GM15510 (cell line): ENCODE results near the gene DNAJC24.

Experiments
- POLR2A ChIP-seq: IDR thresholded peaks from 3 replicates; pipeline ENCODE4 v1.6.1; 2011; ENCODE audit warnings: borderline replicate concordance; ENCODE audit not compliant: insufficient read length; ENCODE audit errors: extremely low read depth

Gene DNAJC24

GRCh38 chr11:31397239-31397834, 27.7 kb downstream of the DNAJC24 start:
- TF ChIP-seq POLR2A: no peak

- TF ChIP-seq POLR2A: no peak
Measured at GRCh38 chr11:31404614-31405013, 35.0 kb downstream of the DNAJC24 start.

GRCh38 chr11:31408201-31408600, 38.5 kb downstream of the DNAJC24 start:
- TF ChIP-seq POLR2A: no peak

- TF ChIP-seq POLR2A: no peak
Measured at GRCh38 chr11:31412946-31413345, 43.3 kb downstream of the DNAJC24 start.

GRCh38 chr11:31414338-31414737, 44.7 kb downstream of the DNAJC24 start:
- no peak for TF ChIP-seq POLR2A

- TF ChIP-seq POLR2A: no peak
Measured at GRCh38 chr11:31415435-31415834, 45.8 kb downstream of the DNAJC24 start.

- no peak for TF ChIP-seq POLR2A
Measured at GRCh38 chr11:31417357-31417756, 47.7 kb downstream of the DNAJC24 start.

- no peak for TF ChIP-seq POLR2A
Measured at GRCh38 chr11:31417816-31418215, 48.2 kb downstream of the DNAJC24 start.

- TF ChIP-seq POLR2A: no peak
Measured at GRCh38 chr11:31419138-31419537, 49.5 kb downstream of the DNAJC24 start.

- TF ChIP-seq POLR2A: no peak
Measured at GRCh38 chr11:31419669-31420068, 50.0 kb downstream of the DNAJC24 start.

GRCh38 chr11:31421820-31422219, 52.2 kb downstream of the DNAJC24 start:
- TF ChIP-seq POLR2A: no peak

- no peak for TF ChIP-seq POLR2A
Measured at GRCh38 chr11:31422703-31423102, 53.0 kb downstream of the DNAJC24 start.

GRCh38 chr11:31424652-31425051, 55.0 kb downstream of the DNAJC24 start:
- TF ChIP-seq POLR2A: no peak

- TF ChIP-seq POLR2A: no peak
Measured at GRCh38 chr11:31433851-31434250, 64.2 kb downstream of the DNAJC24 start.

GRCh38 chr11:31437742-31438435, 68.2 kb downstream of the DNAJC24 start:
- no peak for TF ChIP-seq POLR2A

GRCh38 chr11:31441296-31441695, 71.6 kb downstream of the DNAJC24 start:
- TF ChIP-seq POLR2A: no peak
